GM10266 (cell line): ENCODE data around the gene GOLGA8B.

Source experiments
- DNase-seq: peaks from one replicate; pipeline ENCODE4 v3.0.0; 2012; ENCODE audit errors: extremely low spot score
- CTCF ChIP-seq: IDR thresholded peaks from 2 replicates; pipeline ENCODE4 v1.5.1; 2012; ENCODE audit warnings: mild to moderate bottlenecking, low read depth; ENCODE audit not compliant: control insufficient read depth, insufficient read depth; ENCODE audit errors: missing control alignments

Gene GOLGA8B

GRCh38 chr15:34609102-34610057, 25.9 kb upstream of the GOLGA8B start:
- TF ChIP-seq CTCF: no peak
- DNase-seq: no peak

GRCh38 chr15:34608517-34608916, 25.1 kb upstream of the GOLGA8B start:
- no peak for DNase-seq
- no peak for TF ChIP-seq CTCF

- no peak for DNase-seq
- TF ChIP-seq CTCF: no peak
Measured at GRCh38 chr15:34607832-34608231, 24.4 kb upstream of the GOLGA8B start.

GRCh38 chr15:34606545-34606944, 23.1 kb upstream of the GOLGA8B start:
- no peak for TF ChIP-seq CTCF
- no peak for DNase-seq

- DNase-seq: no peak
- no peak for TF ChIP-seq CTCF
Measured at GRCh38 chr15:34606131-34606530, 22.7 kb upstream of the GOLGA8B start.

GRCh38 chr15:34603095-34603494, 19.6 kb upstream of the GOLGA8B start:
- DNase-seq: no peak
- no peak for TF ChIP-seq CTCF

GRCh38 chr15:34600923-34601322, 17.5 kb upstream of the GOLGA8B start:
- no peak for TF ChIP-seq CTCF
- DNase-seq: no peak
